A549 (cell line): ENCODE measurements around the gene ACOT7. TPM values are rescaled to one million over a fixed set of nuclear protein-coding genes. Genes with fewer than 3 reads are reported as not detected.

ENCODE experiments used
- ATAC-seq, 2 experiments: fragments of 200-7000 bp in 1 of 2; fragments of >200 bp in 1 of 2; cut with Nextera tagmentation in 1 of 2; cut with Tn5 transposase in 1 of 2; 3 replicates each; pipeline versions ENCODE4 v1.8.0 to v1.9.1; 2018 to 2020; ENCODE audit warnings: mild to moderate bottlenecking in 1 of 2, moderate library complexity in 1 of 2
- CTCF ChIA-PET: fragments of 300-600 bp; sonication (Branson Sonifier 250); formaldehyde crosslinking; extraction: SDS; loops from one replicate; lab custom pipeline; 2021; ENCODE audit warnings: antibody characterized with exemption, inconsistent platforms; lab: Yijun Ruan, JAX
- POLR2A ChIA-PET: fragments of 350-600 bp; formaldehyde crosslinking; extraction: SDS; loops from one replicate; lab custom pipeline; 2021; ENCODE audit warnings: antibody characterized with exemption, inconsistent platforms; lab: Yijun Ruan, JAX
- DNase-seq, 2 experiments: peaks; one replicate each; pipeline versions ENCODE4 v3.0.0 to v3.0.0-alpha.2; 2011 to 2016; ENCODE audit warnings: low read depth in 1 of 2, low spot score in 1 of 2
- FAIRE-seq: peaks from 2 replicates; lab custom pipeline; 2011; peaks lifted over from hg19 to GRCh38; lab: Jason Lieb, UNC
- H3K27ac ChIP-seq, 2 experiments: fragments of >200 bp; sonication (Bioruptor Twin); formaldehyde crosslinking; 3 replicates each; pipeline ENCODE4 v1.5.1; 2016 to 2017
- H3K4me1 ChIP-seq: fragments of >200 bp; sonication (Bioruptor Twin); formaldehyde crosslinking; 3 replicates; pipeline ENCODE4 v1.6.1; 2016
- H3K4me2 ChIP-seq: fragments of >200 bp; sonication (Bioruptor Twin); formaldehyde crosslinking; 3 replicates; pipeline ENCODE4 v1.6.1; 2016
- H3K4me3 ChIP-seq: fragments of >200 bp; sonication (Bioruptor Twin); formaldehyde crosslinking; 3 replicates; pipeline ENCODE4 v1.5.1; 2016
- H3K9me3 ChIP-seq: fragments of >200 bp; sonication (Bioruptor Twin); formaldehyde crosslinking; 3 replicates; pipeline ENCODE4 v1.6.1; 2016
- BHLHE40 ChIP-seq: IDR thresholded peaks from 2 replicates; pipeline ENCODE4 v1.6.1; 2012; ENCODE audit warnings: low read depth, low read length, inconsistent platforms
- CBX8 ChIP-seq: fragments of 200-600 bp; sonication (generic); IDR thresholded peaks from 2 replicates; pipeline ENCODE4 v1.6.1; 2016
- CHD2 ChIP-seq: fragments of 150-350 bp; IDR thresholded peaks from 2 replicates; pipeline ENCODE4 v1.6.1; 2014; ENCODE audit warnings: low read length; ENCODE audit not compliant: partially characterized antibody
- EHF ChIP-seq: fragments of 250-450 bp; sonication (Bioruptor Pico); IDR thresholded peaks from 2 replicates; pipeline ENCODE4 v1.5.0; 2020; ENCODE audit warnings: mild to moderate bottlenecking
- EP300 ChIP-seq, 2 experiments: fragments of >200 bp; sonication (Bioruptor Twin); formaldehyde crosslinking; IDR thresholded peaks; 2 replicates in 1 of 2; 3 replicates in 1 of 2; pipeline ENCODE4 v1.6.1; 2016 to 2017
- ESRRA ChIP-seq: fragments of 150-350 bp; IDR thresholded peaks from 2 replicates; pipeline ENCODE4 v1.6.1; 2014; ENCODE audit warnings: mild to moderate bottlenecking, low read length, borderline replicate concordance
- FOSB ChIP-seq: fragments of 250-450 bp; sonication (Bioruptor Pico); IDR thresholded peaks from 2 replicates; pipeline ENCODE4 v1.5.0; 2020; ENCODE audit warnings: mild to moderate bottlenecking, moderate library complexity
- HOXA7 ChIP-seq: fragments of 250-450 bp; sonication (Bioruptor Pico); IDR thresholded peaks from 2 replicates; pipeline ENCODE4 v1.5.0; 2020; ENCODE audit warnings: mild to moderate bottlenecking, moderate library complexity
- HOXB13 ChIP-seq: fragments of 250-450 bp; sonication (Bioruptor Pico); IDR thresholded peaks from 2 replicates; pipeline ENCODE4 v1.5.0; 2020; ENCODE audit warnings: low read depth, mild to moderate bottlenecking, moderate library complexity
- JUN ChIP-seq, 2 experiments: fragments of >200 bp; sonication (Bioruptor Twin); formaldehyde crosslinking; IDR thresholded peaks; 2 replicates in 1 of 2; 3 replicates in 1 of 2; pipeline ENCODE4 v1.6.1; 2016 to 2017
- JUNB ChIP-seq: fragments of >200 bp; sonication (Bioruptor Twin); formaldehyde crosslinking; IDR thresholded peaks from 2 replicates; pipeline ENCODE4 v1.6.1; 2016
- MAFK ChIP-seq: fragments of 450-650 bp; IDR thresholded peaks from 2 replicates; pipeline ENCODE4 v1.6.1; 2014; ENCODE audit not compliant: partially characterized antibody
- MYC ChIP-seq: IDR thresholded peaks from 2 replicates; pipeline ENCODE4 v1.6.1; 2012; ENCODE audit warnings: mild to moderate bottlenecking, inconsistent platforms, low read length, improper control_type of control experiment, borderline replicate concordance
- NPAS2 ChIP-seq: fragments of 250-450 bp; sonication (Bioruptor Pico); IDR thresholded peaks from 2 replicates; pipeline ENCODE4 v1.8.0; 2022; ENCODE audit warnings: mild to moderate bottlenecking, moderate library complexity, borderline replicate concordance
- PHF8 ChIP-seq: fragments of 200-600 bp; sonication (generic); IDR thresholded peaks from 2 replicates; pipeline ENCODE4 v1.6.1; 2016; ENCODE audit warnings: low read depth, mild to moderate bottlenecking, antibody characterized with exemption, moderate library complexity, borderline replicate concordance
- POLR2AphosphoS2 ChIP-seq: conservative IDR thresholded peaks from 2 replicates; pipeline ENCODE4 v1.6.1; 2012; ENCODE audit warnings: low read length, improper control_type of control experiment, inconsistent platforms
- RCOR1 ChIP-seq: fragments of 150-350 bp; IDR thresholded peaks from 2 replicates; pipeline ENCODE4 v1.6.1; 2014; ENCODE audit warnings: antibody characterized with exemption, low read length, low read depth
- RNF2 ChIP-seq: fragments of 200-600 bp; sonication (generic); IDR thresholded peaks from 2 replicates; pipeline ENCODE4 v1.6.1; 2016; ENCODE audit warnings: low read depth, mild to moderate bottlenecking, antibody characterized with exemption, moderate library complexity, borderline replicate concordance
- ZFP36 ChIP-seq: fragments of 450-650 bp; IDR thresholded peaks from 2 replicates; pipeline ENCODE4 v1.6.1; 2014; ENCODE audit warnings: borderline replicate concordance; ENCODE audit not compliant: partially characterized antibody
- WGBS: methylation state at CpG from one replicate; pipeline ENCODE4 v1.1.6; 2017; ENCODE audit errors: missing lambda C conversion rate; 5-methylcytosine and 5-hydroxymethylcytosine counted together
- polyA plus RNA-seq, 4 experiments: library from polyadenylated mRNA; depleted of rRNA in 3 of 4; stranded (reverse); fragments of >200 nt; fragmentation: RNase III in 1 of 4; extraction: RNeasy Plus Mini Kit Qiagen cat#74134 plus additional on column Dnase treatment in 1 of 4; gene quantifications; 2 replicates in 3 of 4; 3 replicates in 1 of 4; pipeline ENCODE4 v1.2.3, GENCODE V29; 2011 to 2017
- TF ChIP-seq, protein P1 (sequence below): IDR thresholded peaks from 2 replicates; pipeline ENCODE4 v1.6.1; 2012; ENCODE audit warnings: low read depth, borderline replicate concordance
- TF ChIP-seq, protein P2 (sequence below): IDR thresholded peaks from 2 replicates; pipeline ENCODE4 v1.6.1; 2012
- TF ChIP-seq, protein P3 (sequence below): fragments of 450-650 bp; IDR thresholded peaks from 2 replicates; pipeline ENCODE4 v1.6.1; 2014; ENCODE audit warnings: antibody characterized with exemption
- TF ChIP-seq, protein P4 (sequence below): fragments of 250-450 bp; sonication (Bioruptor Pico); IDR thresholded peaks from 2 replicates; pipeline ENCODE4 v1.5.0; 2020; ENCODE audit warnings: low read depth, mild to moderate bottlenecking, moderate library complexity

ACOT7 gene
- polyA plus RNA-seq, 2 of the 4 experiments (the other 2 are of a cell fraction), result 48.0 to 49.6 TPM

DNA sequence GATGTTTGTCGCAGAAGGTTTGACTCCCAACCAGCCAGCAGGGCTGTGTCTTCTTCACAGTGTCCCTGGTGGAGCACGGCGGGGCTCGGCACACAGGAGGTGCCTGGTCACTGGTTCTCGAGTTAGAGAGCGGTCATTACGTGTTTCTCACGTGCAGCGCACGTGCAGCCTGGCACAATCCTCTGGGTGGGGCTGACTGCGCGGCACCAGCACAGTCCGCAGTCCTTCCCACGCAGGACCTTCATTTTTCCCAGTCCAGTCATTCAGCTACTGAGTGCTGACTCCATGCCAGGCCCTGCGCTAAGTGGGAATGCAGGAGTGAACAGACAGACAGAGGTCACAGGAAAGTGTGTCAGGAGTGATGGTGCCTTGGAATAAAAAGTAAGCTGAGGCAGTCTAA is 86.5 kb downstream of the ACOT7 start:
- no peaks in the 10 kb centered on the region for H3K9me3 ChIP-seq
- no peaks in the 10 kb centered on the region for H3K4me1 ChIP-seq
- TF ChIP-seq PHF8 (no peak), BHLHE40 (no peak), HOXA7 (CRISPR knock-in tag) (no peak), POLR2AphosphoS2 (no peak), RCOR1 (no peak), NPAS2 (CRISPR knock-in tag) (no peak), FOSB (no peak), MYC (no peak), EHF (CRISPR knock-in tag) (no peak), EP300 (IDR thresholded peaks at IDR 0.05) (no peak), MAFK (no peak), HOXB13 (CRISPR knock-in tag) (no peak), JUN (IDR thresholded peaks at IDR 0.05) (no peak)
- TF ChIP-seq, protein P1, sequence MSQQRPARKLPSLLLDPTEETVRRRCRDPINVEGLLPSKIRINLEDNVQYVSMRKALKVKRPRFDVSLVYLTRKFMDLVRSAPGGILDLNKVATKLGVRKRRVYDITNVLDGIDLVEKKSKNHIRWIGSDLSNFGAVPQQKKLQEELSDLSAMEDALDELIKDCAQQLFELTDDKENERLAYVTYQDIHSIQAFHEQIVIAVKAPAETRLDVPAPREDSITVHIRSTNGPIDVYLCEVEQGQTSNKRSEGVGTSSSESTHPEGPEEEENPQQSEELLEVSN, result no peak
- DNase-seq, result no peak
- H3K27ac ChIP-seq, result no peak overlapping the region
- H3K4me3 ChIP-seq, result no peak overlapping the region
- ATAC-seq, result no peak
- POLR2A ChIA-PET, result no interaction called here
- 96% methylated on average over 11 of the region's 15 CpGs for WGBS
- CTCF ChIA-PET, result interaction anchor here (1.1 kb wide), 1 partner anchor 10 kb away, joined by 3 read pairs; no protein-coding TSS in a partner anchor
- no peak overlapping the region for H3K4me2 ChIP-seq
- FAIRE-seq, result no peak

DNA sequence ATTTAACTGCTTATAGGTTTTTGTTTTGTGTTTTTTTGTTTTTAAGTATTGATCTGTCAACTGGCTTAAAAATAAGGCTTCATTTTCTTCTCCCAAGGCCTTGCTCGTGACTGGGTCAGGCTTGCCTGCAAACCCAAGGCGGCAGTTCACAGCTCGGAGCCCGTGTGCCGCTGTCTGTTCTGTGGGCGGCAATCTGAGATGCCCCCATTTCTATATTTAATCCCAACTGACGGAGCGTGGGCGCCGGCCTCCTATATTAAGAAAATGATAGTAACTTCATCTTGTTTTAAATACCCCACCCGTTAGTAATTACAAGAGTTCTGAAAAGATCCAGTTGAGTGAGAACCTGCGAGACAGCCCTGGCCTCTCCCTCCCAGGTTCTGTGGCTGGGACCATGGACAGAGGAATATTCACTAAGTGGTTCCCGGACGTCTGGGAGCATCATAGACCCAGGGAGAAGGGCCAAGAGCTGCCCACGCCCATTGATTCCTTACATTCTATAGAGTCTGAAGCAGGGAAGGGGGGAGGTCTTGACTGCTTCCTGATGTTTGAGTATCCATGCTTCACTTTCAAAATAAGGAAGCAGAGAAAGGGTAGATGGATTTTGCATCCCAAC is 90.1 kb downstream of the ACOT7 start:
- H3K27ac ChIP-seq, result no peak overlapping the region
- no peaks in the 10 kb centered on the region for H3K9me3 ChIP-seq
- no peak overlapping the region for H3K4me2 ChIP-seq
- 84% methylated on average over 15 of the region's 15 CpGs for WGBS
- FAIRE-seq, result no peak
- ATAC-seq, result peak in 1 of 2 experiments; percentile 30; a peak in 1 of 6 replicates
- H3K4me3 ChIP-seq, result no peak overlapping the region
- DNase-seq, result peak in 1 of 2 experiments; percentile 7
- CTCF ChIA-PET, result interaction anchor here (1.5 kb wide), 1 partner anchor 56 kb away, joined by 3 read pairs; no protein-coding TSS in a partner anchor
- POLR2A ChIA-PET, result no interaction called here
- TF ChIP-seq, protein P2, sequence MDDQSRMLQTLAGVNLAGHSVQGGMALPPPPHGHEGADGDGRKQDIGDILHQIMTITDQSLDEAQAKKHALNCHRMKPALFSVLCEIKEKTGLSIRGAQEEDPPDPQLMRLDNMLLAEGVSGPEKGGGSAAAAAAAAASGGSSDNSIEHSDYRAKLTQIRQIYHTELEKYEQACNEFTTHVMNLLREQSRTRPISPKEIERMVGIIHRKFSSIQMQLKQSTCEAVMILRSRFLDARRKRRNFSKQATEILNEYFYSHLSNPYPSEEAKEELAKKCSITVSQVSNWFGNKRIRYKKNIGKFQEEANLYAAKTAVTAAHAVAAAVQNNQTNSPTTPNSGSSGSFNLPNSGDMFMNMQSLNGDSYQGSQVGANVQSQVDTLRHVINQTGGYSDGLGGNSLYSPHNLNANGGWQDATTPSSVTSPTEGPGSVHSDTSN, result no peak
- no peak for TF ChIP-seq JUNB
- no peaks in the 10 kb centered on the region; the same call in 2 of the 3 replicates for H3K4me1 ChIP-seq

DNA sequence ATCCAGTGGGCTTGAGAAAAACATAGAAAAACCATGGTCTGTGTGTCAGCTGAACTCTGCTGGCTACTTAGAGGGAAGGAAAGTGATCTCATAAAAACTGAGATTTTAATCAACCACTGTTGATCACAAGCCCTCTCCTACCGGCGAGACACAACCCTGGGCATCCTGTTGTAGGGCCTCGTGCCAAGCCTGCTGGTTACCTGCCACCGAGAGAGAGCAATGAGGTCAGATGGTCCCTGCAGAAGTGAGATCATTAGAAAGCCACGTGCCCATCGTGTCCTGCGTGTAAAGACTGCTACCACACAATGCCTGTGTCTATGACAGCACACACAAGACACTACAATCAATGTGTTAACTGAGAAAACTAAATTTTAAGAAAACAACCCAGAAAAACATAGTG is 91.0 kb downstream of the ACOT7 start:
- no peak for FAIRE-seq
- POLR2A ChIA-PET, result no interaction called here
- Histone ChIP-seq H3K4me2 (no peak overlapping the region), H3K4me1 (no peaks in the 10 kb centered on the region; the same call in 2 of the 3 replicates), H3K4me3 (no peak overlapping the region), H3K27ac (no peak overlapping the region), H3K9me3 (no peaks in the 10 kb centered on the region)
- CTCF ChIA-PET, result interaction anchor here (1.5 kb wide), 1 partner anchor 55 kb away, joined by 3 read pairs; no protein-coding TSS in a partner anchor
- WGBS, result 83% methylated on average over 7 of the region's 7 CpGs
- no peak for TF ChIP-seq ZFP36
- ATAC-seq, result no peak
- DNase-seq, result no peak

DNA sequence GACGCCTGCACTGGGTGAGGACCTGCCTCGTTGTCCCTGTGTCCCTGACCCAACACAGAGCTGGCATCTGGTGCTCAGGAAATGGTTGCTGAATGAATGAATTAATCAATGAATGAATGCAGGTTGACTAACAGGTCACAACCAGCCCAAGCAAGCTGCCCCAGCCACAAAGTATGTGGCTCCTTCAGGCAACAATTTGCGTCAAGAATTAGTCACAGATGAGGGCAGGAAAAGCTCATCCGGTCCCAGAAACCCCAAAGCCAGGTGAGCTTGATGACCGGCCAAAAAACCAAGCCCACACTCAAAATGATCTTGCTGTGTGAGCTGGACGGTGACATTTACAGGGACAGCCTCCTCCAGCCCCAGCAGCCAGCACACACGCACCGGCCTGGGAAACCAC is 92.0 kb downstream of the ACOT7 start:
- ATAC-seq (no peak), DNase-seq (no peak), FAIRE-seq (no peak)
- Histone ChIP-seq H3K4me1 (no peaks in the 10 kb centered on the region; the same call in 2 of the 3 replicates), H3K4me2 (no peak overlapping the region), H3K9me3 (no peaks in the 10 kb centered on the region), H3K4me3 (no peak overlapping the region), H3K27ac (no peak overlapping the region)
- 95% methylated on average over 6 of the region's 8 CpGs for WGBS
- ChIA-PET POLR2A (interaction anchor here (0.6 kb wide), 1 partner anchor 129 kb away, joined by 4 read pairs; no protein-coding TSS in a partner anchor), CTCF (interaction anchor here (1.1 to 1.8 kb wide), 2 partner anchors 42 to 54 kb away, joined by 3 to 6 read pairs; no protein-coding TSS in a partner anchor)
- TF ChIP-seq, protein P3, sequence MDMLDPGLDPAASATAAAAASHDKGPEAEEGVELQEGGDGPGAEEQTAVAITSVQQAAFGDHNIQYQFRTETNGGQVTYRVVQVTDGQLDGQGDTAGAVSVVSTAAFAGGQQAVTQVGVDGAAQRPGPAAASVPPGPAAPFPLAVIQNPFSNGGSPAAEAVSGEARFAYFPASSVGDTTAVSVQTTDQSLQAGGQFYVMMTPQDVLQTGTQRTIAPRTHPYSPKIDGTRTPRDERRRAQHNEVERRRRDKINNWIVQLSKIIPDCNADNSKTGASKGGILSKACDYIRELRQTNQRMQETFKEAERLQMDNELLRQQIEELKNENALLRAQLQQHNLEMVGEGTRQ, result no peak
- TF ChIP-seq, protein P4, sequence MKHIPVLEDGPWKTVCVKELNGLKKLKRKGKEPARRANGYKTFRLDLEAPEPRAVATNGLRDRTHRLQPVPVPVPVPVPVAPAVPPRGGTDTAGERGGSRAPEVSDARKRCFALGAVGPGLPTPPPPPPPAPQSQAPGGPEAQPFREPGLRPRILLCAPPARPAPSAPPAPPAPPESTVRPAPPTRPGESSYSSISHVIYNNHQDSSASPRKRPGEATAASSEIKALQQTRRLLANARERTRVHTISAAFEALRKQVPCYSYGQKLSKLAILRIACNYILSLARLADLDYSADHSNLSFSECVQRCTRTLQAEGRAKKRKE (CRISPR knock-in tag), result no peak
- no peak for TF ChIP-seq CHD2
- no peak for TF ChIP-seq MAFK
- TF ChIP-seq RNF2, result no peak
- no peak for TF ChIP-seq CBX8
- no peak for TF ChIP-seq BHLHE40
- no peak for TF ChIP-seq MYC
- TF ChIP-seq JUN (IDR thresholded peaks at IDR 0.05), result no peak
- TF ChIP-seq, protein P1, result no peak
- no peak for TF ChIP-seq ESRRA
